Neural progenitor cell (in vitro differentiated cells): ENCODE data around the gene ALK. TPM values are rescaled to one million over a fixed set of nuclear protein-coding genes. Genes with fewer than 3 reads are reported as not detected.

ENCODE experiments used
- DNase-seq: peaks from one replicate; pipeline ENCODE4 v3.0.0-alpha.2; 2016; ENCODE audit warnings: low spot score
- H2AFZ ChIP-seq: fragments of 200-600 bp; sonication (generic); replicated peaks from 2 replicates; pipeline ENCODE4 v1.6.1; 2016; ENCODE audit warnings: antibody characterized with exemption
- H3F3A ChIP-seq: fragments of 200-600 bp; sonication (generic); 2 replicates; pipeline ENCODE4 v1.6.1; 2016; ENCODE audit warnings: antibody characterized with exemption, low read depth
- H3K27ac ChIP-seq: fragments of 200-600 bp; sonication (generic); 2 replicates; pipeline ENCODE4 v1.5.1; 2016; ENCODE audit warnings: mild to moderate bottlenecking
- H3K27me3 ChIP-seq: fragments of 200-600 bp; sonication (generic); 2 replicates; pipeline ENCODE4 v1.6.1; 2016; ENCODE audit warnings: mild to moderate bottlenecking, moderate library complexity
- H3K36me3 ChIP-seq: fragments of 200-600 bp; sonication (generic); 2 replicates; pipeline ENCODE4 v1.5.1; 2016
- H3K4me1 ChIP-seq: fragments of 200-600 bp; sonication (generic); 2 replicates; pipeline ENCODE4 v1.6.1; 2016; ENCODE audit warnings: mixed run types
- H3K4me2 ChIP-seq: fragments of 200-600 bp; sonication (generic); 2 replicates; pipeline ENCODE4 v1.6.1; 2016
- H3K4me3 ChIP-seq: fragments of 200-600 bp; sonication (generic); 2 replicates; pipeline ENCODE4 v1.5.1; 2016
- H3K79me2 ChIP-seq: fragments of 200-600 bp; sonication (generic); 2 replicates; pipeline ENCODE4 v1.6.1; 2016; ENCODE audit warnings: low read depth
- H3K9ac ChIP-seq: fragments of 200-600 bp; sonication (generic); 2 replicates; pipeline ENCODE4 v1.6.1; 2016
- H3K9me3 ChIP-seq: fragments of 200-600 bp; sonication (generic); 2 replicates; pipeline ENCODE4 v1.5.1; 2016; ENCODE audit warnings: low read depth
- H4K20me1 ChIP-seq: fragments of 200-600 bp; sonication (generic); 2 replicates; pipeline ENCODE4 v1.6.1; 2016; ENCODE audit warnings: low read depth
- H3K27ac Mint-ChIP-seq: 3 replicates; pipeline ENCODE4 v1.8.0; 2021; ENCODE audit warnings: mixed read lengths
- H3K27me3 Mint-ChIP-seq: 2 replicates; pipeline ENCODE4 v1.8.0; 2022; ENCODE audit warnings: low read depth, mild to moderate bottlenecking, inconsistent platforms, moderate library complexity, mixed read lengths; ENCODE audit not compliant: insufficient read depth
- H3K36me3 Mint-ChIP-seq: 3 replicates; pipeline ENCODE4 v1.8.0; 2021; ENCODE audit warnings: mixed read lengths
- H3K4me1 Mint-ChIP-seq: 3 replicates; pipeline ENCODE4 v1.8.0; 2021; ENCODE audit warnings: mixed read lengths
- H3K4me3 Mint-ChIP-seq: 3 replicates; pipeline ENCODE4 v1.8.0; 2021; ENCODE audit warnings: mild to moderate bottlenecking, moderate library complexity, mixed read lengths
- H3K9me3 Mint-ChIP-seq: 3 replicates; pipeline ENCODE4 v1.8.0; 2020; ENCODE audit warnings: mixed read lengths
- EZH2 ChIP-seq: fragments of 200-600 bp; sonication (generic); IDR thresholded peaks from 2 replicates; pipeline ENCODE4 v1.6.1; 2017; ENCODE audit warnings: antibody characterized with exemption, mild to moderate bottlenecking, moderate library complexity
- EZH2phosphoT487 ChIP-seq: fragments of 200-600 bp; sonication (generic); IDR thresholded peaks from 2 replicates; pipeline ENCODE4 v1.6.1; 2017; ENCODE audit warnings: antibody characterized with exemption
- total RNA-seq: library from RNA; depleted of rRNA; stranded (reverse); fragments of >200 nt; gene quantifications from 2 replicates; pipeline ENCODE4 v1.2.3, GENCODE V29; 2015; ENCODE audit warnings: low replicate concordance
- TF ChIP-seq, protein P1 (sequence below): fragments of 200-600 bp; sonication (generic); IDR thresholded peaks from 2 replicates; pipeline ENCODE4 v1.5.1; 2017; ENCODE audit warnings: antibody characterized with exemption, mild to moderate bottlenecking

ALK gene
- total RNA-seq, 1 donor from 2014 or later, result not detected

DNA sequence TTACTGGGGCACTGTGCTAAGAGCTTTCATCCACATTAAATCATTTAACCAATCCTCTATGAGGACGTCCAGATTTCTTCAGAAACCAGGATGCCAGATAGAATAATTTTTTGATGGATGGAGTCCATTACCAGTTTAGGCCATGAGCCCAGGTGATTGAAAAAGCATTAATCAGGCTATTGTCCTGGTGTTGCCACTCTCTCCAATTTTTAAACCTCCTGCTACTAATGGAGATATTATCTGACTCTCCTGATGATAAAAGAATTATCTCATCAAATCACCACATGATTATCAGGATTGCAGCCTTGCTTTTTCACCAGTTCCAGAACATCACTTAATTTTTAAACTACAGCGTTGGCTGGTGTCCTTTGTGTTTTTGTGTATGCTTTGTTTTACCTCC, 404.0 kb downstream of the ALK start:
- Mint-ChIP-seq H3K36me3 (no peaks in the 10 kb centered on the region), H3K27me3 (peaks cover 5% of the 10 kb centered on the region), H3K9me3 (peaks cover 6% of the 10 kb centered on the region), H3K4me3 (no peak overlapping the region), H3K4me1 (no peaks in the 10 kb centered on the region), H3K27ac (no peak overlapping the region)
- Histone ChIP-seq H3K27me3 (no peaks in the 10 kb centered on the region), H3K27ac (no peak overlapping the region), H3K9me3 (no peaks in the 10 kb centered on the region), H3K4me1 (no peaks in the 10 kb centered on the region), H3K4me2 (no peak overlapping the region), H3F3A (no peaks in the 10 kb centered on the region), H3K4me3 (no peak overlapping the region), H4K20me1 (no peaks in the 10 kb centered on the region), H3K9ac (no peak overlapping the region), H2AFZ (no peak overlapping the region), H3K79me2 (no peaks in the 10 kb centered on the region), H3K36me3 (no peaks in the 10 kb centered on the region)
- DNase-seq, result no peak
- TF ChIP-seq EZH2 (no peak), EZH2phosphoT487 (no peak)
- TF ChIP-seq, protein P1, sequence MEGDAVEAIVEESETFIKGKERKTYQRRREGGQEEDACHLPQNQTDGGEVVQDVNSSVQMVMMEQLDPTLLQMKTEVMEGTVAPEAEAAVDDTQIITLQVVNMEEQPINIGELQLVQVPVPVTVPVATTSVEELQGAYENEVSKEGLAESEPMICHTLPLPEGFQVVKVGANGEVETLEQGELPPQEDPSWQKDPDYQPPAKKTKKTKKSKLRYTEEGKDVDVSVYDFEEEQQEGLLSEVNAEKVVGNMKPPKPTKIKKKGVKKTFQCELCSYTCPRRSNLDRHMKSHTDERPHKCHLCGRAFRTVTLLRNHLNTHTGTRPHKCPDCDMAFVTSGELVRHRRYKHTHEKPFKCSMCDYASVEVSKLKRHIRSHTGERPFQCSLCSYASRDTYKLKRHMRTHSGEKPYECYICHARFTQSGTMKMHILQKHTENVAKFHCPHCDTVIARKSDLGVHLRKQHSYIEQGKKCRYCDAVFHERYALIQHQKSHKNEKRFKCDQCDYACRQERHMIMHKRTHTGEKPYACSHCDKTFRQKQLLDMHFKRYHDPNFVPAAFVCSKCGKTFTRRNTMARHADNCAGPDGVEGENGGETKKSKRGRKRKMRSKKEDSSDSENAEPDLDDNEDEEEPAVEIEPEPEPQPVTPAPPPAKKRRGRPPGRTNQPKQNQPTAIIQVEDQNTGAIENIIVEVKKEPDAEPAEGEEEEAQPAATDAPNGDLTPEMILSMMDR, result no peak

DNA sequence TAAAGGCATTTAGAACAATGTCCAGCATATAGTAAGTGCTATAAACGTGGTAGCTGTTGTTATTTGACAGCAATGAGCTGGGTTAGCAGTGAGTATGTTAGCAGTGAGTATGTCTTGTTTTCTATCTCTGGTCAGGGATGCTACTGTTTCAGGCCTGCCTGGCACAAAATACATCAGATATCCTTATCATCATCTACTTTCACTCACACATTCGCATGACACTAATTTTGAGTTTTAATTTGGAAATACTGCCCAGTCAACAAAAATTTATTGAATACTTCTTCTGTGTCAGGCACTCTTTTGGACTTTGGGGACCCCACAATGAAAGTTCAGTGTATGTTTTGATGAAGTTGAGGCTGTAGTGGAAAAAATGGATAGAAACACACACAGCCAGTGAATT, 404.6 kb downstream of the ALK start:
- H3K9me3 Mint-ChIP-seq, result peaks cover 6% of the 10 kb centered on the region
- no peaks in the 10 kb centered on the region for H3K36me3 Mint-ChIP-seq
- Histone ChIP-seq H3K36me3 (no peaks in the 10 kb centered on the region), H3K4me3 (no peak overlapping the region), H3K27ac (no peak overlapping the region), H3K27me3 (no peaks in the 10 kb centered on the region), H3K4me2 (no peak overlapping the region), H3K9ac (no peak overlapping the region), H3K9me3 (no peaks in the 10 kb centered on the region), H4K20me1 (no peaks in the 10 kb centered on the region), H3F3A (no peaks in the 10 kb centered on the region), H3K79me2 (no peaks in the 10 kb centered on the region), H2AFZ (no peak overlapping the region), H3K4me1 (no peaks in the 10 kb centered on the region)
- TF ChIP-seq EZH2 (no peak), EZH2phosphoT487 (no peak)
- TF ChIP-seq, protein P1, result no peak
- H3K27ac Mint-ChIP-seq, result no peak overlapping the region
- no peaks in the 10 kb centered on the region for H3K4me1 Mint-ChIP-seq
- H3K27me3 Mint-ChIP-seq, result peaks cover 5% of the 10 kb centered on the region
- DNase-seq, result no peak
- no peak overlapping the region for H3K4me3 Mint-ChIP-seq

DNA sequence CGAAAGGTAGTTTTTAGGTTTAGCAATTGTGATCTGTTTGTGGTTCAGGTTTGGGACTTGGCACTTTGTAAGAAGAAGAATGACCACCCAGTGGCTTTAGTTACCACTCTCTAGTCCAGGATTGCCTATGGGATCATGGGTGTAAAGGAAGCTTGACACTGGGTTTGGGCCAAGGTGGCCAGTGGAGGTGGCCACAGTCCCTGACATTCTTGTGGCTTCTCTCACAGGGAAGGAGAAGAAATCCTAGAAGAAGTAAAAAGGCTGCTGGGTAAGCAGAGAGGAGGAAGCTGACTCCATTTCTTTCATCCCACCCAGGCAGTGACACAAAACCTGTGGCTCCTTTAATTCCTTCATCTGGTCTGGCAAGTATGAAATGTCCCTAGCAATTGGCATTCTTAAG, 411.5 kb downstream of the ALK start:
- H3K4me3 Mint-ChIP-seq, result no peak overlapping the region
- H3F3A ChIP-seq, result no peaks in the 10 kb centered on the region
- H3K27me3 ChIP-seq, result no peaks in the 10 kb centered on the region
- no peaks in the 10 kb centered on the region for H3K4me1 Mint-ChIP-seq
- no peak for DNase-seq
- H3K36me3 Mint-ChIP-seq, result no peaks in the 10 kb centered on the region
- H3K27ac ChIP-seq, result no peak overlapping the region
- no peak overlapping the region for H3K4me3 ChIP-seq
- no peak overlapping the region for H3K4me2 ChIP-seq
- H3K9me3 ChIP-seq, result no peaks in the 10 kb centered on the region
- no peaks in the 10 kb centered on the region for H4K20me1 ChIP-seq
- H3K36me3 ChIP-seq, result no peaks in the 10 kb centered on the region
- TF ChIP-seq, protein P1, result no peak
- TF ChIP-seq EZH2 (no peak), EZH2phosphoT487 (no peak)
- H2AFZ ChIP-seq, result no peak overlapping the region
- no peak overlapping the region for H3K9ac ChIP-seq
- no peaks in the 10 kb centered on the region for H3K4me1 ChIP-seq
- peaks cover 7% of the 10 kb centered on the region for H3K9me3 Mint-ChIP-seq
- peaks cover 9% of the 10 kb centered on the region for H3K27me3 Mint-ChIP-seq
- H3K79me2 ChIP-seq, result no peaks in the 10 kb centered on the region
- no peak overlapping the region for H3K27ac Mint-ChIP-seq
